ENCODE results near the gene ART4.

ART4 gene, protein sequence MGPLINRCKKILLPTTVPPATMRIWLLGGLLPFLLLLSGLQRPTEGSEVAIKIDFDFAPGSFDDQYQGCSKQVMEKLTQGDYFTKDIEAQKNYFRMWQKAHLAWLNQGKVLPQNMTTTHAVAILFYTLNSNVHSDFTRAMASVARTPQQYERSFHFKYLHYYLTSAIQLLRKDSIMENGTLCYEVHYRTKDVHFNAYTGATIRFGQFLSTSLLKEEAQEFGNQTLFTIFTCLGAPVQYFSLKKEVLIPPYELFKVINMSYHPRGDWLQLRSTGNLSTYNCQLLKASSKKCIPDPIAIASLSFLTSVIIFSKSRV

GRCh38 chr12:14843425-14843887, at the start of gene ART4:
TSS of gene ART4 (minus strand) at chr12:14843526. CDS start at chr12:14843113, 413 bp downstream.
- no peak for DNase-seq (ENCODE audit: low read depth in 1 of 2, low spot score in 1 of 2)

DNA sequence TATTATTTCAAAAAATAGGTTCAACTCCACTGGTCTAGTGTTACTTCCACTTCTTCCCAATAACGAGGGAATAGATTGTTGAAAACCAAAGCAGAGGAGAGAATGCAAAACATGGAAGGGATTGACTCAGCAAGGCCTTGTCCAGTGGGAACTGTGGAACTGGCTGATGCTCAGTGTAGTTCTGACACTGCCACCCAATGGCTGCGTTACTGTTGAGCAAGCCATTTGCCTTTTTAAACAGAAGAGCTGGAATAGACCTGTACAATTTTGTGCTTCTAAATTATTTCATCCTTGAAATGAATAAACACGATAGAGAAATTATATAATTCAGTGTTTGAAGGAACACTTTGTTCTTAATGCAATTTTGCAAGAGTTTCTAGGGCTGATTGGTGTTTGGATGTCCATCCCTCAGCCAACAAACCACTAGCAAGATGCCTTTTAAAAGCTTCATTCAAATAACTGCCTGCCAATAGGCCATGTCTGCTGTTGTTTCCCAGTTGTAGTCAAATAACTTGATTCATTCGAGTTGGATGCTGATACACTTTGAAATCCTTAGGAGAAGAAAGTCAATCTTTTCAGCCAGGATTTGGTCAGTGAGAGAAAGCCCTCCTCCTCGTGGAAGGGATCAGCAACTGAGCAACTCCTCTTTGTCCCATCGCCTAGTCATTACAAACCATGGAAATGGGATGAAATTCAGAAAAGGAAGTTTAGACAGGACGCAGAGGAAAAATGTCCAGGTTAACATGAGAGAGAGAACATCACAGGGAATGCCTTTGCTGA, 49.6 kb upstream of the ART4 start:
- no peak for DNase-seq (ENCODE audit: low read depth in 1 of 2, low spot score in 1 of 2)

GRCh38 chr12:14890701-14891100, 47.4 kb upstream of the ART4 start:
- no peak for DNase-seq (ENCODE audit: low read depth in 1 of 2, low spot score in 1 of 2)

DNA sequence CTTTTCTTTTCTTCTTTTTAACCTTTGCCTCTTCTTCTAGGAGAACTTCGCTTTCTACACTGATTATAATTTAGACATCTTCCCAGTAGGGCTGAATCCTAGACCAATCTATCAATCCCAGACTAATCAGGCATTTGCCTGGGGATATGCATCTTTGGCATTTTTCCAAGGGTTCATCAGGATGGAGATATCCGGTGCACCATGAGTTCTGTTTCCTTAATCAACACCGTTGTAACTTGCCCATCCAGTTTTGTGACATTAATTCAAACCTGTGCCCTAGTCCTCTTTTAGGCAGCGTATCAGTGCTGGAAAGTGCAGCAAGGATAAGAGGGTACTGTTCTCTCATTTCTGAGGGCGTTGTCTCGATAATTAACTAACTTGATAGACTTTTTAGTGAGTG, 42.9 kb upstream of the ART4 start:
- no peak for DNase-seq (ENCODE audit: low read depth in 1 of 2, low spot score in 1 of 2)

GRCh38 chr12:14885718-14886221, 42.4 kb upstream of the ART4 start, which contains the start of gene MGP:
TSS of gene MGP (minus strand) at chr12:14885854. CDS start at chr12:14885791, 63 bp downstream.
- DNase-seq (ENCODE audit: low read depth in 1 of 2, low spot score in 1 of 2), result no peak

DNA sequence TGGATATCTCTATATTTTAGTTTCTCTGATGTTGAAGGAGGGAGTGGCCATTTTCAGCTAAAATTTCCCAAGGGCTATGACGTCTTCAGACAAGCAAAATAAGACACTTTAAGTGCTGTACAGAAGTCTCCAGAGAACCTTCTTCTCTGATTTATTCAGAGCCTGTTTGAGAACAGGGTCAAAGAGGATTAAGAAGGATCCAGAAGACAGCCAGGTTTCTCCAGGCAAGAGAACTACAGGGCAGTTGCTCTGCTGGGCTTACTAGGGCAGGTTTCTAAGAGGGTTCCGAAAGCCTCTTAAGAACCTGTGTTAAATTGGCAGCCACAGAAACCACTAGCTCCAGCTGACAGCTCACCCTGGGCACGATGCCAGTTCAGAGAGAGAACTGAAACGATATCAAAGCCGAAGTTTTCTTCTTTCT, 41.1 kb upstream of the ART4 start:
- peak; percentile 58 to 72 for DNase-seq (ENCODE audit: low read depth in 1 of 2, low spot score in 1 of 2)

GRCh38 chr12:14883686-14884085, 40.4 kb upstream of the ART4 start:
- DNase-seq (ENCODE audit: low read depth in 1 of 2, low spot score in 1 of 2), result no peak

- DNase-seq (ENCODE audit: low read depth in 1 of 2, low spot score in 1 of 2), result no peak
These were observed 37.6 kb upstream of the ART4 start for GRCh38 chr12:14880890-14881453.

GRCh38 chr12:14879222-14879933, 36.1 kb upstream of the ART4 start:
- no peak for DNase-seq (ENCODE audit: low read depth in 1 of 2, low spot score in 1 of 2)

DNA sequence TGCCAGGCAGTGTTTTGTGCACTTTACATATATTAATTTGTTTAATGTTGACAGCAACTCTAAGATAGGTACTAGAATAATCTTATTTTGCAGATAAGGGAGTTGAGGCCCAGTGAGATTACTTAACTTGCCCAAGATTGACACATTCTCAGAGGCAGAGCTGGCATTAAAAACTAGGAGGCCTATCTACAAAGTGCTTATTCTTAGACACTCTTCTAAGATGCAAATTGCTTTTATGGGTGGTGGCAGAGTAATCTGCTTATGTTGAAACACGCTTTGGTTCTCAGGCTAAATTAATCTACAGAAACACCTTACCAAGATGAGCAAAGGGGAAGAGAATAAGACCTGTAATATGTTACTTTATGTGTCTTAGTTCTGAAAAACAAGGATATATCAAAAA, 35.2 kb upstream of the ART4 start:
- DNase-seq (ENCODE audit: low read depth in 1 of 2, low spot score in 1 of 2), result no peak

DNA sequence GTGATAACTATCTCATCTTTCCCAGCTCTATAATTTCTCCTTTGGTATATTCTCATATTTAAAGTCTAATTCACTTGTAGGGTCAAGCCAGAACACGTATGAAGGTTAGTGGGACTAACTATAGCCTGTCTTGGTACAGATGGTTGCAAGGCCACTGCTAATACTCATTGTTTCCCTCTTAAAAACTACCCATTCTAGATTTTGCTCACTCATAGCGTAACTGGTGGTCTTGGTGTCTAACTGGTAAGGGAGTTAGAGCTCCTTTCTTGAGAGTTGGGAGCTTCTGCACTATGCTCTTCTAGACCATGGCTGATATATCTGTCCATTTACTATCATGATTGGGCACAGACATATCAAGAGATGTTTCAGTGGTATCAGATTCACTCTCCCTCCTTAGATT, 33.5 kb upstream of the ART4 start:
- DNase-seq (ENCODE audit: low read depth in 1 of 2, low spot score in 1 of 2), result no peak

- DNase-seq (ENCODE audit: low read depth in 1 of 2, low spot score in 1 of 2), result no peak
These were observed 31.6 kb upstream of the ART4 start for GRCh38 chr12:14874882-14875281.

- DNase-seq (ENCODE audit: low read depth in 1 of 2, low spot score in 1 of 2), result no peak
These were observed 30.3 kb upstream of the ART4 start for GRCh38 chr12:14873440-14874185.

DNA sequence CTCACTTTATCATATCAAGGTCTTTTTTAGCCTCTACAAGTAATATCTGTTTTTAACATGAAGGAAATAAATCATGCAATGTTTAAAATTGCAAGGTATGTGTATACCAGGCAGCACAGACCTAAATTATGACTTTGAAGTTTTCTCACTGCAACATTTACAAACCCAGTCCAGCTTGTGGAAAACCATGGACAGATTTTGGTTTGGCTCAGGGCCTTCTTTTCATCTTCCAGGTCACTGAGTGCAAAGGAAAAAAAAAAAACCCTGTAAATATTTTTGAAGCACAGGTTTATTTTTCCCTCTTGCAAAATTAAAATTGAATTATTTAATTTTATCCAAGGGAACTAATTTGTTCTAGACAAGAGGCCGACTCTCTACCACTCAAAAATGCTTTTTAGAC, 28.6 kb upstream of the ART4 start:
- DNase-seq (ENCODE audit: low read depth in 1 of 2, low spot score in 1 of 2), result no peak

GRCh38 chr12:14871247-14871646, 27.9 kb upstream of the ART4 start:
- DNase-seq (ENCODE audit: low read depth in 1 of 2, low spot score in 1 of 2), result no peak

DNA sequence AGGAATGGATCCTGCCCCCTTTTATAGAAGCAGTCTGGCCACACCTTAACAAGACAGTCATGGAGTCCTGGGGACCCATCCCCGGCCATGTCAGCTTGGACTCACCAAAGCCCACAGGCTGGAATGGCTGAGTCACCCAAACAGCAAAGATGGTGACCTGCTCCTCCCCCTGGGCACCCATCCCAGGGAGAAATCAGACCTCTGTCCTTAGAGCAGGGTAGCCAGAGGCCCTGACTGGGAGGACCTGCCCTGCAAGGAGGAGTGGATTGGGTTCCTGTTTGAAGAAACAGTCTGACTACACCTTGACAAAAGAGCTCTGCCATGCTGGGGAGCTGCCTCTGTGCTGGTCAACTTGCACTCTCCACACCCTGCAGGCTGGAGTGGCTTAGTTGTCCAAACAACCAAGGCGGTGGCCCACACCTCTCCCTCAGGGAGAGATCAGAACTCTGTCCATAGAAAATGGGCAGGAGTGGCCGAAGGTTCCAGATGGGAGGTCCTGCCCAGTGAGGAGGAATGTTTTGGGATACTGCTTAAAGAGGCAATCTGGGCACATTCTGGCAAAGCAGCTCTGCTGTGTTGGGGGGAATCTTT, 25.7 kb upstream of the ART4 start:
- DNase-seq (ENCODE audit: low read depth in 1 of 2, low spot score in 1 of 2), result no peak

DNA sequence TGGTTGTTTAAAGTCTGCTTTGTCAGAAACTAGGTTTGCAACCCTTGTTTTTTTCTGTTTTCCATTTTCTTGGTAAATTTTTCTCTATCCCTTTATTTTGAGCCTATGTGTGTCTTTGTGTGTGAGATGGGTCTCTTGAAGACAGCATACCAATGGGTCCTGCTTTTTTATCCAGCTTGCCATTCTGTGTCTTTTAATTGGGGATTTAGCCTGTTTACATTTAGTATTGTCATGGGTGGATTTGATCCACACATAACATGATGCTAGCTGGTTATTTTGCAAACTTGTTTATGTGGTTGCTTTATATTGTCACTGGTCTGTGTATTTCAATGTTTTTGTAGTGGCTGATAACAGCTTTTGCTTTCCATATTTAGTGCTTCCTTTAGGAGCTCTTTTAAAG, 17.2 kb upstream of the ART4 start:
- DNase-seq (ENCODE audit: low read depth in 1 of 2, low spot score in 1 of 2), result no peak

- no peak for DNase-seq (ENCODE audit: low read depth in 1 of 2, low spot score in 1 of 2)
These were observed 15.2 kb upstream of the ART4 start for GRCh38 chr12:14858513-14858912.

DNA sequence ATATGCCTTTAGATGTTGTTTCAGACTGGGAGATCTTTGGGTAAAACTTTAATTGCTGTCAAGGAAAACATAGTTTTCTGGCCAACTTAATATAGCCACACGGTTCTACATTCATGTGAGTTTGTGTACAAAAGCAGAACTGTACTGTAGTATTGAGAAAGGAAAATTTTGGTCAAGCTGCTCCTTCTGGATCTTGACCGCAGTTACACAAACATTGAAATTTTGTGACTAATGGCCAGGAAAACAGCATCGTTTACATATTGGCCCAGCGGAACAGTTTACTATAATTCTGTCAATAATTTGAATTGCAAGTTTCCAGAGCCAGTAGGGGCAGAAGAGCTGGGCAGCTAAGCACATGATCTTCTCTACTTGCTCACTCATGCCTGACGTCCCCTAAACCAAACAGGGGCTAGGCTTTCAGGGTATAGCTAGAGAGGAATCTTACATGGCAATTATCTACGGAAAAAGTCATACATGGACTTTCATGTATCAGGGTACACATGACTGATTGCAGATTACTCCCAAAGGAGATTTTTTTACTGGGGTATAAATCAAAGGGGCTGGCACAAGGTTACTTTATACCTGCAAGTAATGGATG, 11.4 kb upstream of the ART4 start:
- DNase-seq (ENCODE audit: low read depth in 1 of 2, low spot score in 1 of 2), result no peak

DNA sequence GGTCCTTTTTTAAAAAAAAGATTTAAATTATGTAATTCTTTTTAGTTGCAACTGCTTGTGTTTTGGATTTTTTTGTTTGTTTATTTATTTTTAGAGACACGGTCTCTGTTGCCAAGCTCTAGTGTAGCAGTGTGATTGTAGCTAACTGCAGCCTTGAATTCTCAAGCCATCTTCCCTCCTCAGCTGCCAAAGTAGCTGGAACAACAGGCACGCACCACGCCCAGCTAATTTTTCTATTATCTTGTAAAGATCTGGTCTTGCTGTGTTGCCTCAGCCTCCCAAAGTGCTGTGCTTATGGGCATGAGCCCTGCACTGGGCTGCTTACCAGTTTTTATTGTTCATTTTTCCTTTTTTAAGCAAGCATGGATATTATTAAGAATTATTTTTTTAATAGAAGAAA, 10.6 kb upstream of the ART4 start:
- DNase-seq (ENCODE audit: low read depth in 1 of 2, low spot score in 1 of 2), result no peak
